ENCODE measurements around the gene DHPS. TPM values are rescaled to one million over a fixed set of nuclear protein-coding genes. Genes with fewer than 3 reads are reported as not detected.

Gene DHPS
- polyA plus RNA-seq, 1 experiment, result 92.2 TPM

DNA sequence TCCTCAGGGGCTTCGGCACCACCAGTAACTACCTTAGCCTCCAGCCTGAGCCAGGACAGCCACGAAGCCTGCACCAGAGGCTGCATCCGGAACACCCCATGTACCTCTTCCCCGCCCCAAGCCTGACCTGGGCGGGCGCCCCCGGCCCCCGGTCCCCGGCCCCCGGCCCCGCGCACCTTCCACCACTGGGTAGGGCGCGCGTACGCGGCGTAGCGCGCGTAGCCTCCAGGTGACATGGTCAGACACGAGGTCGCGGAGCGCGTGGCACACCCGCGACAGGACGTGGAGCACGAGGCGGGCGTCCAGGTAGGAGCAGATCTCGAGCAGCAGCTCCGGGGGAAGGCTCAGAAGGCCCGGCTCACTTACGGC lies 14.3 kb upstream of the DHPS start:
- H3K27me3 ChIP-seq (ENCODE audit: control insufficient read depth, insufficient read depth, low read length), result no peaks in the 10 kb centered on the region
- DNase-seq (ENCODE audit: low read depth), result no peak
- ChIA-PET POLR2A (interaction anchor here (0.6 kb wide), 1 partner anchor 63 kb away, joined by 4 read pairs; no protein-coding TSS in a partner anchor), CTCF (interaction anchor here (0.8 to 1.5 kb wide), 4 partner anchors 11 to 175 kb away, joined by 3 read pairs; no protein-coding TSS in a partner anchor)
- H3K36me3 ChIP-seq (ENCODE audit: control insufficient read depth, insufficient read depth, low read length), result peaks cover 17% of the 10 kb centered on the region
- TF ChIP-seq, protein P1, sequence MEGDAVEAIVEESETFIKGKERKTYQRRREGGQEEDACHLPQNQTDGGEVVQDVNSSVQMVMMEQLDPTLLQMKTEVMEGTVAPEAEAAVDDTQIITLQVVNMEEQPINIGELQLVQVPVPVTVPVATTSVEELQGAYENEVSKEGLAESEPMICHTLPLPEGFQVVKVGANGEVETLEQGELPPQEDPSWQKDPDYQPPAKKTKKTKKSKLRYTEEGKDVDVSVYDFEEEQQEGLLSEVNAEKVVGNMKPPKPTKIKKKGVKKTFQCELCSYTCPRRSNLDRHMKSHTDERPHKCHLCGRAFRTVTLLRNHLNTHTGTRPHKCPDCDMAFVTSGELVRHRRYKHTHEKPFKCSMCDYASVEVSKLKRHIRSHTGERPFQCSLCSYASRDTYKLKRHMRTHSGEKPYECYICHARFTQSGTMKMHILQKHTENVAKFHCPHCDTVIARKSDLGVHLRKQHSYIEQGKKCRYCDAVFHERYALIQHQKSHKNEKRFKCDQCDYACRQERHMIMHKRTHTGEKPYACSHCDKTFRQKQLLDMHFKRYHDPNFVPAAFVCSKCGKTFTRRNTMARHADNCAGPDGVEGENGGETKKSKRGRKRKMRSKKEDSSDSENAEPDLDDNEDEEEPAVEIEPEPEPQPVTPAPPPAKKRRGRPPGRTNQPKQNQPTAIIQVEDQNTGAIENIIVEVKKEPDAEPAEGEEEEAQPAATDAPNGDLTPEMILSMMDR (IDR thresholded peaks at IDR 0.05; ENCODE audit: insufficient read depth, low read depth, low read length), result no peak
- peak overlapping the region; percentile 82 for H3K4me3 ChIP-seq (ENCODE audit: low read depth, low read length)

DNA sequence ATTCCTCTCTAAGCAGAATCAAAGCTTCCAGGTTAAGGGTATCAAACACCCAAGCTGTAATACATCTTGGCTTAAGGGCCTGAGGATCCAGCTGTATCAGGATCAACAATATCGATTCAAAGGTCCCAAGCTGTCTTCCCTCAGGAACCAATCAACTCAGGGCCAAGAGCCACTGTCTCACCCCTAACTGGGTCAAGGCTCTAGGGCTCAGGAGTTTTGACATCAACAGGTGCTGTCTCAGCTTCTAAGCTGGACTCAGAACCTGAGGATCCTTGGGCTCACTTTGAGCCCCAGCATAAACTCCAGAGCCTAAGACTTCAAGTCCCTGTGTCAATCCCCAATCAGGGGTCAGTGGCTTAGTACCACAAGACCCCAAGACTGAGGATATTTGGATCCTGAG lies 13.8 kb upstream of the DHPS start:
- peak overlapping the region; percentile 82 for H3K4me3 ChIP-seq (ENCODE audit: low read depth, low read length)
- TF ChIP-seq, protein P1 (IDR thresholded peaks at IDR 0.05; ENCODE audit: insufficient read depth, low read depth, low read length), result no peak
- DNase-seq (ENCODE audit: low read depth), result no peak
- H3K27me3 ChIP-seq (ENCODE audit: control insufficient read depth, insufficient read depth, low read length), result no peaks in the 10 kb centered on the region
- POLR2A ChIA-PET, result no interaction called here
- CTCF ChIA-PET, result interaction anchor here (0.8 kb wide), 2 partner anchors 11 to 71 kb away, joined by 3 read pairs; no protein-coding TSS in a partner anchor
- H3K36me3 ChIP-seq (ENCODE audit: control insufficient read depth, insufficient read depth, low read length), result peaks cover 13% of the 10 kb centered on the region

DNA sequence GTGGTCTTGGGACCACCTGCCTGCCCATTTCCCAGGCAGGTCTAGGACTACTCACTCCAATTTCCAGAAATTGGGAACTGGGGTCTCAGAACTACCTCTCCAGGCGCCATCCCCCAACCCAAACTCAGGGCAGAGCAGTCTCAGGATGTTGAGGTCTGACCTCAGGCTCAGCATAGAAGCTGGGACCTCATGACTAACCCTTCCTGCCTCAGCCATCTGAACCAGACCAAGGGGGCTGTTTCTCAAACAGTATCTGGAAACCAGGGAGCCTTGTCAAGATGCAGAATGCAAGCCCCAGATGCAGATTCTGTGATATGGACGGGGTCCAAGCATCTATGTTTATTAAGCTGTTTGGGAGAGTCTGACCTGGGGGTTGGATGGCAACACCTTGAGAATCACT lies 13.4 kb upstream of the DHPS start:
- Histone ChIP-seq H3K36me3 (ENCODE audit: control insufficient read depth, insufficient read depth, low read length) (peaks cover 10% of the 10 kb centered on the region), H3K27me3 (ENCODE audit: control insufficient read depth, insufficient read depth, low read length) (no peaks in the 10 kb centered on the region), H3K4me3 (ENCODE audit: low read depth, low read length) (no peak overlapping the region)
- DNase-seq (ENCODE audit: low read depth), result no peak
- ChIA-PET POLR2A (no interaction called here), CTCF (interaction anchor here (0.8 kb wide), 1 partner anchor 11 kb away, joined by 3 read pairs; no protein-coding TSS in a partner anchor)
- TF ChIP-seq, protein P1 (IDR thresholded peaks at IDR 0.05; ENCODE audit: insufficient read depth, low read depth, low read length), result no peak

DNA sequence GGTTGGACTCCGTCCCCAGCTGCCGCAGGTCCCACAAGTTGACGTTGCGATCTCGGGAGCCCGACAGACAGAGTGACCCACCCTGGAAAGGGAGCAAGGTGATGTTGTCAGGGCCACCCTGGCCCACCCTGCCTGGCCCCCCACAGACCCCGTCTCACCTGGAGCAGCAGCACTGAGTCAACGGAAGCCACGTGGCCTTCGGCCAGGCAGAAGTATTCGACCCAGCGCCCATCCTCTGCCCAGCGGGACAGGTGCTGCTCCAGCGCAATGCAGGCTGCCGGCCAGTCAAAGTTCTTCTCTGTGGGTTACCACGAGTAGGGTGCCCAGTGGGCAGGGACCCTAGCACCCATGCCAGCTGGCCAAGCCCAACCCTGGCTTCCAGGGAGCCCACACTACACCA lies 13.0 kb upstream of the DHPS start:
- no peak for DNase-seq (ENCODE audit: low read depth)
- Histone ChIP-seq H3K27me3 (ENCODE audit: control insufficient read depth, insufficient read depth, low read length) (no peaks in the 10 kb centered on the region), H3K4me3 (ENCODE audit: low read depth, low read length) (no peak overlapping the region), H3K36me3 (ENCODE audit: control insufficient read depth, insufficient read depth, low read length) (peaks cover 7% of the 10 kb centered on the region)
- POLR2A ChIA-PET, result no interaction called here
- TF ChIP-seq, protein P1 (IDR thresholded peaks at IDR 0.05; ENCODE audit: insufficient read depth, low read depth, low read length), result no peak
- CTCF ChIA-PET, result no interaction called here

DNA sequence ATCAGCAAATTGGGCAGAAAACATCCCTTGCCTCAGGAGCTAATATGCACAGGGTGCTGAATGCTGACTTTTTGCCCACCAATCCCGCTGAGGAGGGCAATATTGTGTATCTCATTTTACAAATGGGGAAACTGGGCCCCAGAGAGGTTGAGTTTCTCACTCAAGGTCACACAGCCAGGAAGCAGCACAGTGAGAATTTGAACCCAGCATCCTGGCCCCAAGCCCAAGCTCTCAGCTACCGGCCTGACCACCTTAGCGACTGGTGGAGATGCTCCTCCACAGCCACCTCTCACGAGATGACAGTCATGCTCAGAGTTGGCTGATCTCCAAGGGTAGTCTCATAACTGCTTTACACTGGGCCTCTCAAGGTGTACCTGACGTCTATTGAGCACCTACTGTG lies 11.3 kb upstream of the DHPS start:
- no peak overlapping the region for H3K4me3 ChIP-seq (ENCODE audit: low read depth, low read length)
- CTCF ChIA-PET, result no interaction called here
- H3K27me3 ChIP-seq (ENCODE audit: control insufficient read depth, insufficient read depth, low read length), result no peaks in the 10 kb centered on the region
- H3K36me3 ChIP-seq (ENCODE audit: control insufficient read depth, insufficient read depth, low read length), result peaks cover 5% of the 10 kb centered on the region
- POLR2A ChIA-PET, result no interaction called here
- DNase-seq (ENCODE audit: low read depth), result no peak
- TF ChIP-seq, protein P1 (IDR thresholded peaks at IDR 0.05; ENCODE audit: insufficient read depth, low read depth, low read length), result no peak

All from BJ (cell line).